Esophagus muscularis mucosa (tissue), 4 donors: ENCODE data around the gene NUP58. TPM values are rescaled to one million over a fixed set of nuclear protein-coding genes. Genes with fewer than 3 reads are reported as not detected.

ENCODE experiments used
- DNase-seq: peaks from one replicate; pipeline ENCODE4 v3.0.0-alpha.2; 2017; ENCODE audit errors: extremely low spot score
- H3K27ac ChIP-seq, 4 donors: fragments of 200-600 bp; sonication (generic); replicated peaks in 1 of 4; 1 replicate in 3 of 4; 2 replicates in 1 of 4; pipeline ENCODE4 v1.5.1; 2016 to 2019; ENCODE audit warnings: mild to moderate bottlenecking in 1 of 4
- H3K27me3 ChIP-seq, 4 donors: fragments of 200-600 bp; sonication (generic); one replicate each; pipeline versions ENCODE4 v1.5.1 to v1.6.0; 2016 to 2019
- H3K36me3 ChIP-seq, 4 donors: fragments of 200-600 bp; sonication (generic); one replicate each; pipeline ENCODE4 v1.5.1; 2016 to 2019
- H3K4me1 ChIP-seq, 4 donors: fragments of 200-600 bp; sonication (generic); one replicate each; pipeline ENCODE4 v1.5.1; 2016 to 2019
- H3K4me3 ChIP-seq, 4 donors: fragments of 200-600 bp; sonication (generic); 1 replicate in 2 of 4; 2 replicates in 2 of 4; pipeline ENCODE4 v1.5.1; 2016 to 2019; ENCODE audit warnings: mild to moderate bottlenecking in 4 of 4, moderate library complexity in 1 of 4
- H3K9me3 ChIP-seq, 4 donors: fragments of 200-600 bp; sonication (generic); 1 replicate in 3 of 4; 2 replicates in 1 of 4; pipeline ENCODE4 v1.5.1; 2016 to 2019
- CTCF ChIP-seq, 3 experiments: fragments of 200-600 bp in 2 of 3; fragments of 450-650 bp in 1 of 3; sonication (generic) in 2 of 3; IDR thresholded peaks; one replicate each; pipeline ENCODE4 v1.5.1; 2017 to 2019; ENCODE audit warnings: antibody characterized with exemption in 3 of 3, mild to moderate bottlenecking in 2 of 3, moderate library complexity in 1 of 3
- EP300 ChIP-seq: sonication (generic); formaldehyde crosslinking; IDR thresholded peaks from one replicate; pipeline ENCODE4 v1.6.1; 2017; ENCODE audit warnings: antibody characterized with exemption
- POLR2A ChIP-seq: fragments of 450-650 bp; IDR thresholded peaks from one replicate; pipeline ENCODE4 v1.6.1; 2017; ENCODE audit warnings: antibody characterized with exemption, moderate library complexity, mild to moderate bottlenecking, low read depth
- POLR2AphosphoS5 ChIP-seq, 2 donors: sonication (generic); formaldehyde crosslinking; IDR thresholded peaks; one replicate each; pipeline ENCODE4 v1.6.1; 2017; ENCODE audit warnings: antibody characterized with exemption in 2 of 2
- WGBS: methylation state at CpG from one replicate; pipeline ENCODE4 v1.1.5; 2018; 5-methylcytosine and 5-hydroxymethylcytosine counted together
- intact Hi-C: fragments of 100-400 bp; cut with DNase I; formaldehyde crosslinking; loops from one replicate; pipeline ENCODE4 v1.15.1; 2023
- total RNA-seq, 4 donors: library from RNA; depleted of rRNA; stranded (reverse); fragments of >200 nt; gene quantifications; one replicate each; pipeline versions ENCODE4 v1.1.0 to v1.2.1, GENCODE V29; 2016

Gene NUP58
- total RNA-seq, 4 donors from 2014 or later = 33.8 to 62.3 (median 44.4) TPM

- intact Hi-C loops = no loop called here
- 95% methylated on average over 4 of the region's 4 CpGs for WGBS
Observed at GRCh38 chr13:25262261-25262660, 39.2 kb upstream of the NUP58 start.

DNA sequence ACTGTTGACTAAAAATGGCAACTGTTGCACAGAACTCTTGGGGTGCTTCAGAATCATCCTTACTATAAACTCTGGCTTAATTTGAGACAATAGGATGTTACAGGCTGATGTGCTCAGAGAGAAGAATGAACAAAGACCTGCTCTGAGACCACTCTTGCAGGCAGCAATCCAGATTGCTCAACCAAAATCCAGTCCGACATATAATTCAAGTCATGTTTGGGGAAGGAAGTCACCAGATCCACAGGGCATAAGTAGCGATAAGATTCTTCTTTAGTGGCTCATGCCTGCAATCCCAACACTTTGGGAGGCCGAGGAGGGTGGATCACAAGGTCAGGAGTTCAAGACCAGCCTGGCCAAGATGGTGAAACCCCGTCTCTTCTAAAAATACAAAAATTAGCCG lies 34.7 kb upstream of the NUP58 start:
- Histone ChIP-seq H3K4me1 (no peaks in the 10 kb centered on the region), H3K9me3 (no peaks in the 10 kb centered on the region), H3K27me3 (no peaks in the 10 kb centered on the region), H3K27ac (no peak overlapping the region), H3K4me3 (no peak overlapping the region), H3K36me3 (peaks cover 22 to 67% (median 57%) of the 10 kb centered on the region in 4 donors)
- WGBS = 93% methylated on average over 5 of the region's 5 CpGs
- DNase-seq = no peak
- TF ChIP-seq POLR2AphosphoS5 (IDR thresholded peaks at IDR 0.05) (no peak), EP300 (no peak), POLR2A (no peak), CTCF (IDR thresholded peaks at IDR 0.05) (no peak)
- intact Hi-C loops = no loop called here

More at GRCh38 chr13:25262261-25262660, 39.2 kb upstream of the NUP58 start:
- Histone ChIP-seq H3K4me1 (no peaks in the 10 kb centered on the region), H3K27ac (no peak overlapping the region), H3K4me3 (no peak overlapping the region), H3K27me3 (no peaks in the 10 kb centered on the region), H3K9me3 (no peaks in the 10 kb centered on the region), H3K36me3 (peaks cover 54 to 94% (median 84%) of the 10 kb centered on the region in 4 donors)
- no peak for DNase-seq
- TF ChIP-seq POLR2A (no peak), EP300 (no peak), CTCF (IDR thresholded peaks at IDR 0.05) (no peak), POLR2AphosphoS5 (IDR thresholded peaks at IDR 0.05) (no peak)

DNA sequence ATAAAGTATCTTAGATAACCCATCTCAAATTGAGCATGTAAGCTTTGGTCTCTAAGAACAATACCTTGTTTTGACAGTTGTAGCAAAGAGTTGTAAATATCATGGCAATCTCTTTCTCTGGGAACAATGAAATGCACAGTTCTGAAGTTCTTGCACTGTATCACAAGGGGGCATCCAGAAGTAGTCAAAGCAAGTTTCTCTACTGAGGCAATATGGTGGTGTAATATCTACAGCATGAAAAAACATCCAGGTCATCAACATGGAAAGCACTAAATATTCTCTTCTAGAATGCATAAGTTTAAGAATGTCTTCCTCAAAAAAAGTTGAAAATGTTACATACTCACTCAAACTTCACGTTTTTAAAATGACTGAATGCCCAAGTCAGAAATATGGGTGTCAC lies 33.7 kb upstream of the NUP58 start:
- 89% methylated on average over 1 of the region's 1 CpG for WGBS
- Histone ChIP-seq H3K4me1 (no peaks in the 10 kb centered on the region), H3K27me3 (no peaks in the 10 kb centered on the region), H3K4me3 (no peak overlapping the region), H3K36me3 (peaks cover 26 to 67% (median 56%) of the 10 kb centered on the region in 4 donors), H3K27ac (no peak overlapping the region), H3K9me3 (no peaks in the 10 kb centered on the region)
- intact Hi-C loops = no loop called here
- no peak for DNase-seq
- TF ChIP-seq EP300 (no peak), POLR2A (no peak), CTCF (IDR thresholded peaks at IDR 0.05) (peak in 1 of 3 experiments; percentile 4)

DNA sequence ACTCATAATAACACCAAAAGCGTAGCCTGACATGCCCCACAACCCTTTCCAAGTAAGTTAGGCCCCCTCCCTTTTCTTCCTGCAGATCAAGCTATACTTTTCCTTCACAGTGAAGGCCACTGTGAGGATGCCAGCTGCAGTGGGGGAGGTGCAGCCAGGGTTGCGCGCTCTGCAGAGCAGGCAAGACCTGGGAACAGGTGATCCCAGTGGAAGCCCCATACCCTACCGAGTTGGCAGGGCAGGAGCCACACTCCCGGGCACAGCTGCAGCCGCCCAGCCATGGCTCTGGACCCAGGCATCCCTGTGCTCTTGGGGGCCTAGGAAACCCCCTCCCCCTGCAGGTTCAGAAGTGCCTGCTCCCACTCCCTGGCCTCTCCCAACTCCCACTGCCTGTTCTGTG lies 32.9 kb upstream of the NUP58 start:
- Histone ChIP-seq H3K4me1 (no peaks in the 10 kb centered on the region), H3K36me3 (peaks cover 28 to 67% (median 52%) of the 10 kb centered on the region in 4 donors), H3K27ac (no peak overlapping the region), H3K4me3 (no peak overlapping the region), H3K9me3 (no peaks in the 10 kb centered on the region), H3K27me3 (no peaks in the 10 kb centered on the region)
- intact Hi-C loops = no loop called here
- TF ChIP-seq EP300 (no peak), POLR2AphosphoS5 (IDR thresholded peaks at IDR 0.05) (no peak), POLR2A (no peak), CTCF (IDR thresholded peaks at IDR 0.05) (no peak)
- 92% methylated on average over 3 of the region's 6 CpGs for WGBS
- DNase-seq = no peak

- H3K27me3 ChIP-seq = no peaks in the 10 kb centered on the region
- peaks cover 4 to 25% (median 14%) of the 10 kb centered on the region in 4 donors for H3K36me3 ChIP-seq
- H3K4me3 ChIP-seq = no peak overlapping the region
- no peak for TF ChIP-seq POLR2A
- TF ChIP-seq CTCF (IDR thresholded peaks at IDR 0.05) = no peak
- no peak for TF ChIP-seq POLR2AphosphoS5 (IDR thresholded peaks at IDR 0.05)
- TF ChIP-seq EP300 = no peak
- no peaks in the 10 kb centered on the region for H3K9me3 ChIP-seq
- 100% methylated on average over 2 of the region's 2 CpGs for WGBS
- no peak for DNase-seq
- H3K27ac ChIP-seq = no peak overlapping the region
- peaks cover 0 to 4% (median 1%) of the 10 kb centered on the region in 4 donors for H3K4me1 ChIP-seq
- intact Hi-C loops = no loop called here
Observed at GRCh38 chr13:25276748-25277147, 24.7 kb upstream of the NUP58 start.
